Endodermal cell (in vitro differentiated cells): Measurements from ENCODE around the gene PTPRO. TPM values are rescaled to one million over a fixed set of nuclear protein-coding genes. Genes with fewer than 3 reads are reported as not detected.

Experiments
- DNase-seq: peaks from one replicate; pipeline ENCODE4 v3.0.0-alpha.2; 2017
- H3K27ac ChIP-seq: 2 replicates; pipeline ENCODE4 v1.5.1; 2013; ENCODE audit warnings: mild to moderate bottlenecking, low read depth, low read length, moderate library complexity
- H3K27me3 ChIP-seq: 2 replicates; pipeline ENCODE4 v1.6.1; 2013; ENCODE audit warnings: mild to moderate bottlenecking, low read length, moderate library complexity; ENCODE audit not compliant: insufficient read depth, control insufficient read depth, poor library complexity, severe bottlenecking
- H3K36me3 ChIP-seq: 2 replicates; pipeline ENCODE4 v1.7.0; 2013; ENCODE audit warnings: mild to moderate bottlenecking, low read length, moderate library complexity; ENCODE audit not compliant: control insufficient read depth, insufficient read depth
- H3K4me1 ChIP-seq: one replicate; pipeline ENCODE4 v1.7.0; 2013; ENCODE audit warnings: low read length; ENCODE audit not compliant: control insufficient read depth, insufficient read depth
- H3K4me3 ChIP-seq: 2 replicates; pipeline ENCODE4 v1.5.1; 2013; ENCODE audit warnings: mild to moderate bottlenecking, low read length, moderate library complexity
- H3K9ac ChIP-seq: 2 replicates; pipeline ENCODE4 v1.6.1; 2013; ENCODE audit warnings: mild to moderate bottlenecking, low read length, moderate library complexity; ENCODE audit not compliant: poor library complexity, severe bottlenecking; ENCODE audit errors: extremely low read depth
- H3K9me3 ChIP-seq: 2 replicates; pipeline ENCODE4 v1.6.1; 2013; ENCODE audit warnings: mild to moderate bottlenecking, low read length, moderate library complexity; ENCODE audit not compliant: control insufficient read depth
- H3K27ac Mint-ChIP-seq: 2 replicates; pipeline ENCODE4 v1.8.0; 2020; ENCODE audit warnings: mixed read lengths
- H3K27me3 Mint-ChIP-seq: 2 replicates; pipeline ENCODE4 v1.8.0; 2021; ENCODE audit warnings: mild to moderate bottlenecking, mixed read lengths; ENCODE audit not compliant: insufficient read depth
- H3K36me3 Mint-ChIP-seq: 2 replicates; pipeline ENCODE4 v1.8.0; 2020; ENCODE audit warnings: low read depth, mixed read lengths
- H3K4me1 Mint-ChIP-seq: 2 replicates; pipeline ENCODE4 v1.8.0; 2020; ENCODE audit warnings: mixed read lengths
- H3K4me3 Mint-ChIP-seq: 2 replicates; pipeline ENCODE4 v1.8.0; 2020; ENCODE audit warnings: mild to moderate bottlenecking, moderate library complexity, mixed read lengths
- H3K9me3 Mint-ChIP-seq: 2 replicates; pipeline ENCODE4 v1.8.0; 2020; ENCODE audit warnings: mild to moderate bottlenecking, mixed read lengths
- WGBS, 2 experiments: methylation state at CpG; one replicate each; pipeline versions ENCODE4 v1.1.5 to v1.1.7; 2013; ENCODE audit warnings: missing lambda C conversion rate in 2 of 2, mixed read lengths in 1 of 2; ENCODE audit not compliant: insufficient coverage in 1 of 2, insufficient read length in 1 of 2; 5-methylcytosine and 5-hydroxymethylcytosine counted together
- total RNA-seq, 2 donors: library from RNA; stranded (reverse); fragmentation: NEBNext Ultra II Directional in 1 of 2; extraction: Animal tissue kit (Norgen Biotek cat#: 25700) in 1 of 2; gene quantifications; 2 replicates in 1 of 2; 3 replicates in 1 of 2; pipeline ENCODE4 v1.2.1, GENCODE V29; 2021
- TF ChIP-seq, protein P1 (sequence below): fragments of 200-600 bp; sonication (generic); conservative IDR thresholded peaks from 2 replicates; pipeline ENCODE4 v1.5.0; 2021; ENCODE audit warnings: antibody characterized with exemption, mild to moderate bottlenecking

The PTPRO gene
- total RNA-seq, 2 donors from 2014 or later: 0.31 TPM; not detected in 1

DNA sequence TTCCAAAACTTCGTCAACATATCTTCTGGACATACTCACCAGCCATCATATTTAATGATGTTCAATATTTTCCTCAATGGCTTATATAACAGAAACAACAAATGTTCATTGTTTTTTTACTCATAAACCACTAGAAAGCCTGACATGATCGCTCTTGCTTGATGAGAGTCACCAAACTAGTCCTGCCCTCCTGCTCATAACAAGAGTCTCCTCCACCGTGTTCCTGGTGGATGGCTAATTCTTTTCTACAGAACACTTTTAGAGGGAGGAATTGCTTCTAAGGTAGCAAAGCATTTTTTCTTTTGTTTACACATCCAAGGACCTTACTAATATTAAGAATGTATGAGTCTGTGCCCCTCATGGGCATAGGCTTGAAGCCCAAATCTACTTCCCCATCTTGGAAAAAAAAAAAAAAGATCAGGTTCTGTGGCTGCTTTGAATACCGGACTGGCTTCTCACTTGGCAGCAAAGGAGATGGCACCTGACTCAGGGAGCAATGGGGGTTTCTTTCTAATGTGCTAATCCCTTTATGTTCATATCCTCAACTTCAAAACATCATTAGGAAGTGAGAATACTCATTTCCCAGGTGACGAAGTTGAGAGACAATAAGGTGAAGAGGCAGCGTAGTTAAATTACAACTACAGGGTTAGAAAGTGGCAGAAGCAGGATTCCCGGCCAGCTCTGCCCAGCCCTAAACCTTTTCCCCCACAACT lies 278.1 kb downstream of the PTPRO start:
- H3K36me3 Mint-ChIP-seq: no peaks in the 10 kb centered on the region
- H3K9me3 ChIP-seq: no peaks in the 10 kb centered on the region
- WGBS, 2 experiments: 83 to 97% methylated on average over 2 to 7 of the region's 7 CpGs
- H3K9ac ChIP-seq: no peak overlapping the region
- no peak overlapping the region for H3K4me3 Mint-ChIP-seq
- H3K9me3 Mint-ChIP-seq: no peaks in the 10 kb centered on the region
- no peaks in the 10 kb centered on the region for H3K4me1 ChIP-seq
- H3K4me3 ChIP-seq: no peak overlapping the region
- H3K27me3 ChIP-seq: no peaks in the 10 kb centered on the region
- H3K36me3 ChIP-seq: no peaks in the 10 kb centered on the region
- peaks cover 29% of the 10 kb centered on the region for H3K4me1 Mint-ChIP-seq
- TF ChIP-seq, protein P1, sequence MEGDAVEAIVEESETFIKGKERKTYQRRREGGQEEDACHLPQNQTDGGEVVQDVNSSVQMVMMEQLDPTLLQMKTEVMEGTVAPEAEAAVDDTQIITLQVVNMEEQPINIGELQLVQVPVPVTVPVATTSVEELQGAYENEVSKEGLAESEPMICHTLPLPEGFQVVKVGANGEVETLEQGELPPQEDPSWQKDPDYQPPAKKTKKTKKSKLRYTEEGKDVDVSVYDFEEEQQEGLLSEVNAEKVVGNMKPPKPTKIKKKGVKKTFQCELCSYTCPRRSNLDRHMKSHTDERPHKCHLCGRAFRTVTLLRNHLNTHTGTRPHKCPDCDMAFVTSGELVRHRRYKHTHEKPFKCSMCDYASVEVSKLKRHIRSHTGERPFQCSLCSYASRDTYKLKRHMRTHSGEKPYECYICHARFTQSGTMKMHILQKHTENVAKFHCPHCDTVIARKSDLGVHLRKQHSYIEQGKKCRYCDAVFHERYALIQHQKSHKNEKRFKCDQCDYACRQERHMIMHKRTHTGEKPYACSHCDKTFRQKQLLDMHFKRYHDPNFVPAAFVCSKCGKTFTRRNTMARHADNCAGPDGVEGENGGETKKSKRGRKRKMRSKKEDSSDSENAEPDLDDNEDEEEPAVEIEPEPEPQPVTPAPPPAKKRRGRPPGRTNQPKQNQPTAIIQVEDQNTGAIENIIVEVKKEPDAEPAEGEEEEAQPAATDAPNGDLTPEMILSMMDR: no peak
- no peaks in the 10 kb centered on the region for H3K27me3 Mint-ChIP-seq
- H3K27ac ChIP-seq: no peak overlapping the region
- no peak overlapping the region for H3K27ac Mint-ChIP-seq
- no peak for DNase-seq

DNA sequence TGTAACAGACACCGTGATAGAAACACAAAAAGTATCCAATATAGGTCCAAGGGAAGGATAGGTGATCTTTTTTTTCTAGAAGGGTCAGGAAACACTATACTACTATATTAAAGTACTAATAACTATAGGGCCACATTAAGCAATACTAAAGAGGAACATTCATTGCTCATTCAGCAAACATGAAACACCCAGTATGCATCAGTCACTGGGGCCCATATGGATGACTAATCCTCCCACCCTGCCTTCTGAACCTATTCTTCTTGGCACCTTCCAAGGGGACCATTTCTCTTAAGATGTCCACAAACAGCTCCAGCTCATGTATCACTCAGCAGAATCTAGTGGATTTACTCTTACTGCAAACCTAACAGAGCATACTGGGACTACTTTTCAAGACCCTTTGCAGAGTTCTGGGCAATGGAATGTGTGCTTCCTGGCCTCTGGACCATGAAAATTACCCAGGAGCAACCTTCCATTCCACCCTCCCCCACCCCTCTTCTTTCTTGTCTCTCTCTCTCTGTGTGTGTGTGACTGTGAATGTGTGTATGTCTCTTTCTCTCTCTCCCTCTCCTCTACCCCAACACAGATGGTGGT lies 279.0 kb downstream of the PTPRO start:
- Mint-ChIP-seq H3K36me3 (no peaks in the 10 kb centered on the region), H3K9me3 (no peaks in the 10 kb centered on the region), H3K4me3 (no peak overlapping the region), H3K27me3 (no peaks in the 10 kb centered on the region), H3K4me1 (peaks cover 29% of the 10 kb centered on the region), H3K27ac (no peak overlapping the region)
- Histone ChIP-seq H3K4me1 (no peaks in the 10 kb centered on the region), H3K4me3 (no peak overlapping the region), H3K9ac (no peak overlapping the region), H3K27ac (no peak overlapping the region), H3K27me3 (no peaks in the 10 kb centered on the region), H3K36me3 (no peaks in the 10 kb centered on the region), H3K9me3 (no peaks in the 10 kb centered on the region)
- WGBS, 2 experiments: 100% methylated on average over 1 of the region's 1 CpG; no CpG with 5 or more reads in 1 of the 2 experiments
- DNase-seq: no peak
- TF ChIP-seq, protein P1: no peak

DNA sequence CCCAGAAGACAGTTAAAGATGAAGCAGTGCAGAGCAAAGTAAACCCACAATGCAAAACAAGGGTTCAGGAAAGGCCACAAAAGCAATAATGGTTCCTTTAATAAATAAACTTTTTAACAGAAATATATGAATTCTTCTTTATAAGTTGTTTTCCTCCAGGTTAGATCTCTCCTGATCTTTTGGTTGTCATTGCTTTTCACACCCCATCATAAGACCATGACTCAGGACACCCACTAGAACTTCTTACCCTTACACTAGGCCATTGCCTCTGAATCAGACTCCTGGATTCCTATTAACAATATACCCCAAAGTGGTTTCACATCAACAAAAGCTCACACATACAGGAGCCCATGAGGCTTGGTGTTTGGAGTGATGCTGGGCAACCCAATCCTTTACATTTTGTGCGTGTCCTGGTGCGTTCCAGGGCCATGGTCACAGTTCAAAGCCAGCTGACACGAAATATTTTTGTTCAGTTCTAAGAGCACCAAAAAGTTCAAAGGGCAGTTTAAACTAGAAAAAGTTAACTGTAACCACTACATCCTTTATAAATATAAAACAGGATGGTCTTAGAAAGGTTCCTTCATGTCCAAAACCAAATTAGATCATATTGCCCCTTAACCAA lies 279.9 kb downstream of the PTPRO start:
- Mint-ChIP-seq H3K4me1 (peaks cover 25% of the 10 kb centered on the region), H3K4me3 (no peak overlapping the region), H3K36me3 (no peaks in the 10 kb centered on the region), H3K27ac (no peak overlapping the region), H3K9me3 (no peaks in the 10 kb centered on the region), H3K27me3 (no peaks in the 10 kb centered on the region)
- WGBS, 2 experiments: 94 to 100% methylated on average over 2 to 3 of the region's 3 CpGs
- no peak overlapping the region for H3K9ac ChIP-seq
- no peak overlapping the region for H3K4me3 ChIP-seq
- no peaks in the 10 kb centered on the region for H3K36me3 ChIP-seq
- no peaks in the 10 kb centered on the region for H3K4me1 ChIP-seq
- H3K27ac ChIP-seq: no peak overlapping the region
- no peaks in the 10 kb centered on the region for H3K27me3 ChIP-seq
- DNase-seq: no peak
- H3K9me3 ChIP-seq: no peaks in the 10 kb centered on the region
- TF ChIP-seq, protein P1: no peak
